ENCODE data around the gene TNFSF8.

Gene TNFSF8

DNA sequence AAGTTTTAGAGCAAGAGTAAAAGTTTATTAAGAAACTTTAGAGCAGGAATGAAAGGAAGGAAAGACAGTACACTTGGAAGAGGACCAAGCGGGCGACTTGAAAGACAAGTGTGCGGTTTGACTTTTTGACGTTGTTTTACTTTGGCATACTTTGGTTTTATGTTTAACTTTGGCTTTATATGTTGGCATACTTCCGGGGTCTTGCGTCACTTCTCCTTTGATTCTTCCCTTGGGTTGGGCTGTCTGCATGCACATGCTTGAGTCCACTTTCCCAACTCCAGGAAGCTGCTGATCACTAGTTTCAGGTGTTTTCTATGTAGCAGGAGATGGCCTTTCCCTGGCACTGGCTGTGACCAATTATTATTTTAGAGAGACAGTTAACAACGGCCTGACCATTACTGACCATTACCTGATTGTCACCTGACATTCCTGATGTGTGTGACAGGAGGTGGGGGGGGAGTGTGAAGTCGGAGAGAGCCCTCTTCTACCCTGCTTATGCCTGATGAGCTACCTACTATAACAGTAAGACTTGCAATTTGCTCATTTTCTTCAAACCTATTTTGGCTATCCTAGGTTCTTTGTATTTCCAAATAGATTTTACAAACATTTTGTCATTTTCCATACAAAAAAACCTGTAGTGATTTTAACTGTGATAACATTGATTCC is 45.5 kb downstream of the TNFSF8 start:
- TF ChIP-seq NFIC (IDR thresholded peaks at IDR 0.05) (no peak), MAX (IDR thresholded peaks at IDR 0.05) (no peak), USF1 (IDR thresholded peaks at IDR 0.05) (no peak), CEBPB (IDR thresholded peaks at IDR 0.05) (no peak), FOXM1 (IDR thresholded peaks at IDR 0.05; ENCODE audit: borderline replicate concordance, low read depth) (no peak), EGR1 (IDR thresholded peaks at IDR 0.05) (no peak), EP300 (IDR thresholded peaks at IDR 0.05; ENCODE audit: borderline replicate concordance) (no peak)

DNA sequence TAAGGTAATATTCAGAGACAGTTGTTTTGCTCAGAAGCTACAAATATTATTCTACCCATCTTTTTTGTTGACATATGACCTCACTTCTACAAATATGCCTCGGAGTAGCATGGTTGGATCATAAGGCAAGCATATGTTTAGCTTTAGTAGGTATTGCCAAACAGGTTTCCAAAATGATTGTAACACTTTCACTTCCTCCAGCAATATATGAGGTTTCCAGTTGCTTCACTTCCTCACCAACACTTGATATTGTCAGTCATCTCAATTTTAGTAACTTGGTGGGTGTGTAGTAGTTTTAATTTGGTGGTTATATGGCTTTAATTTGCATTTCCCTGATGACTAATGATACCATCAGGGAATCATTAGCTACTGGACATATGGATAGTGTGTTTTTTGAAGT is 46.7 kb downstream of the TNFSF8 start:
- no peak for TF ChIP-seq EP300 (IDR thresholded peaks at IDR 0.05; ENCODE audit: borderline replicate concordance)
- TF ChIP-seq ZBTB7A (IDR thresholded peaks at IDR 0.05; ENCODE audit: low read depth): no peak
- TF ChIP-seq, protein P1, sequence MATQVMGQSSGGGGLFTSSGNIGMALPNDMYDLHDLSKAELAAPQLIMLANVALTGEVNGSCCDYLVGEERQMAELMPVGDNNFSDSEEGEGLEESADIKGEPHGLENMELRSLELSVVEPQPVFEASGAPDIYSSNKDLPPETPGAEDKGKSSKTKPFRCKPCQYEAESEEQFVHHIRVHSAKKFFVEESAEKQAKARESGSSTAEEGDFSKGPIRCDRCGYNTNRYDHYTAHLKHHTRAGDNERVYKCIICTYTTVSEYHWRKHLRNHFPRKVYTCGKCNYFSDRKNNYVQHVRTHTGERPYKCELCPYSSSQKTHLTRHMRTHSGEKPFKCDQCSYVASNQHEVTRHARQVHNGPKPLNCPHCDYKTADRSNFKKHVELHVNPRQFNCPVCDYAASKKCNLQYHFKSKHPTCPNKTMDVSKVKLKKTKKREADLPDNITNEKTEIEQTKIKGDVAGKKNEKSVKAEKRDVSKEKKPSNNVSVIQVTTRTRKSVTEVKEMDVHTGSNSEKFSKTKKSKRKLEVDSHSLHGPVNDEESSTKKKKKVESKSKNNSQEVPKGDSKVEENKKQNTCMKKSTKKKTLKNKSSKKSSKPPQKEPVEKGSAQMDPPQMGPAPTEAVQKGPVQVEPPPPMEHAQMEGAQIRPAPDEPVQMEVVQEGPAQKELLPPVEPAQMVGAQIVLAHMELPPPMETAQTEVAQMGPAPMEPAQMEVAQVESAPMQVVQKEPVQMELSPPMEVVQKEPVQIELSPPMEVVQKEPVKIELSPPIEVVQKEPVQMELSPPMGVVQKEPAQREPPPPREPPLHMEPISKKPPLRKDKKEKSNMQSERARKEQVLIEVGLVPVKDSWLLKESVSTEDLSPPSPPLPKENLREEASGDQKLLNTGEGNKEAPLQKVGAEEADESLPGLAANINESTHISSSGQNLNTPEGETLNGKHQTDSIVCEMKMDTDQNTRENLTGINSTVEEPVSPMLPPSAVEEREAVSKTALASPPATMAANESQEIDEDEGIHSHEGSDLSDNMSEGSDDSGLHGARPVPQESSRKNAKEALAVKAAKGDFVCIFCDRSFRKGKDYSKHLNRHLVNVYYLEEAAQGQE (IDR thresholded peaks at IDR 0.05; ENCODE audit: low read depth): no peak
- no peak for TF ChIP-seq TAF1 (IDR thresholded peaks at IDR 0.05; ENCODE audit: low read depth)
- no peak for TF ChIP-seq NFIC (IDR thresholded peaks at IDR 0.05)
- TF ChIP-seq CEBPB (IDR thresholded peaks at IDR 0.05): no peak
- TF ChIP-seq RAD21 (IDR thresholded peaks at IDR 0.05; ENCODE audit: low read depth): no peak
- no peak for TF ChIP-seq TCF12 (IDR thresholded peaks at IDR 0.05; ENCODE audit: low read depth)
- TF ChIP-seq EGR1 (IDR thresholded peaks at IDR 0.05): no peak
- TF ChIP-seq USF1 (IDR thresholded peaks at IDR 0.05): no peak
- no peak for TF ChIP-seq TEAD4 (IDR thresholded peaks at IDR 0.05)
- TF ChIP-seq YY1 (IDR thresholded peaks at IDR 0.05; ENCODE audit: low read depth): no peak
- no peak for TF ChIP-seq FOXM1 (IDR thresholded peaks at IDR 0.05; ENCODE audit: borderline replicate concordance, low read depth)

DNA sequence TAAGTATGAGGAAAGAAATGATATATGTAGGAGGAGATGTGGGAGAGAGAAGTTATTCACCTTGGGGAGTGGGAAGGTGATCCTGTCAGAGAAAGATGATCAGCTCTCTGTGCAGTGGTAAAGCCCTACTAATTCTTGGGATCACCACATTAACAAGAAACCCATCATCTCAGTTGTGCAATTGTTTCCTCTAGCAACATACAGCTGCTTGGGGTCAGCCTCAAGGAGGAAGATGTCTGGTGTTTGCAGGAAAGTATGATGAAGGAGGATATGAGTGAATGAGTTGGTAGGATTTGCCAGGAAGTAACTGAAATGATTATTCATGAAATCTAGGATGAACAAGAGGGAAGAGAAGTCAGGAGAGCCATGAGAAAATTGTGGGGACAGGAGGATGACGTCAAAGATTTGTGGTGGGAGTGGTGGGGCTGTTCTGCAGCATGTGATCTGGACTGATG is 50.1 kb downstream of the TNFSF8 start:
- TF ChIP-seq CREB1 (IDR thresholded peaks at IDR 0.05; ENCODE audit: low read depth): no peak
- TF ChIP-seq ZBTB7A (IDR thresholded peaks at IDR 0.05; ENCODE audit: low read depth): no peak
- no peak for TF ChIP-seq TCF12 (IDR thresholded peaks at IDR 0.05; ENCODE audit: low read depth)
- TF ChIP-seq RAD21 (IDR thresholded peaks at IDR 0.05; ENCODE audit: low read depth): no peak
- TF ChIP-seq EGR1 (IDR thresholded peaks at IDR 0.05): no peak

DNA sequence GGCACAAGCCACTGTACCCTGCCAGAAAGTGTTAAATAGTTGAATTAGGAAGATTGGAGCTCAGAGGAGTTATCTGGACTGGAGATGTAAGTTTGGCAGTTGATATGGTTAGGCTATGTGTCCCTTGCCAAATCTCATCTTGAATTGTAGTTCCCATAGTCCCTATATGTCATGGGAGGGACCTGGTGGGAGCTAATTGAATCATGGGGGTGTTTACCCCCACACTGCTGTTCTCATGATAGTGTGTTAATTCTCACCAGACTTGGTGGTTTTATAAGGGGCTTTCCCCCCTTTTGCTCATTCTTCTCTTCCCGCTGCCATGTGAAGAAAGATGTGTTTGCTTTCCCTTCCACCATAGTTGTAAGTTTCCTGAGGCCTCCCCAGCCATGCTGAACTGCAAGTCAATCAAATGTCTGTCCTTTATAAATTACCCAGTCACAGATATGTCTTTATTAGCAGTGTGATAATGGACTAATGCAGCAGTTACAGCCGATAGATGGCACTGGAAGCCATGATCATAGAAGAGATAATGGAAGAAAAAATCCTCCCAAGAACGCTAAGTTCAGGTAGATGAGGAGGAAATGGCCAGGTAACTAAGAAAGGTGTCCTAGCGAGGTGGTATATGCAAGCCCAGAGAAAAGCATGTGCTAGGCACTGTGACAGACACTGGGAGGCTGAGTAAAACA is 51.4 kb downstream of the TNFSF8 start:
- no peak for TF ChIP-seq MAX (IDR thresholded peaks at IDR 0.05)
- TF ChIP-seq TCF12 (IDR thresholded peaks at IDR 0.05; ENCODE audit: low read depth): no peak
- no peak for TF ChIP-seq EP300 (IDR thresholded peaks at IDR 0.05; ENCODE audit: borderline replicate concordance)
- no peak for TF ChIP-seq USF1 (IDR thresholded peaks at IDR 0.05)
- TF ChIP-seq EGR1 (IDR thresholded peaks at IDR 0.05): no peak
- no peak for TF ChIP-seq ZBTB7A (IDR thresholded peaks at IDR 0.05; ENCODE audit: low read depth)
- TF ChIP-seq CREB1 (IDR thresholded peaks at IDR 0.05; ENCODE audit: low read depth): no peak
- no peak for TF ChIP-seq NFIC (IDR thresholded peaks at IDR 0.05)
- TF ChIP-seq TEAD4 (IDR thresholded peaks at IDR 0.05): no peak
- TF ChIP-seq YY1 (IDR thresholded peaks at IDR 0.05; ENCODE audit: low read depth): no peak
- TF ChIP-seq CEBPB (IDR thresholded peaks at IDR 0.05): no peak
- TF ChIP-seq, protein P1 (IDR thresholded peaks at IDR 0.05; ENCODE audit: low read depth): no peak
- TF ChIP-seq FOXM1 (IDR thresholded peaks at IDR 0.05; ENCODE audit: borderline replicate concordance, low read depth): no peak
- TF ChIP-seq RAD21 (IDR thresholded peaks at IDR 0.05; ENCODE audit: low read depth): no peak
- no peak for TF ChIP-seq TAF1 (IDR thresholded peaks at IDR 0.05; ENCODE audit: low read depth)

- no peak for TF ChIP-seq EGR1 (IDR thresholded peaks at IDR 0.05)
- no peak for TF ChIP-seq TEAD4 (IDR thresholded peaks at IDR 0.05)
- TF ChIP-seq TAF1 (IDR thresholded peaks at IDR 0.05; ENCODE audit: low read depth): no peak
- no peak for TF ChIP-seq NFIC (IDR thresholded peaks at IDR 0.05)
- TF ChIP-seq TCF12 (IDR thresholded peaks at IDR 0.05; ENCODE audit: low read depth): no peak
- no peak for TF ChIP-seq RAD21 (IDR thresholded peaks at IDR 0.05; ENCODE audit: low read depth)
- TF ChIP-seq USF1 (IDR thresholded peaks at IDR 0.05): no peak
These were observed 60.5 kb downstream of the TNFSF8 start for GRCh38 chr9:114869845-114870244.

All from Ishikawa (cell line).